ENCODE data around the gene IFNLR1.

GRCh38 chr1:24189528-24189927, 2.4 kb upstream of the IFNLR1 start:
- TF ChIP-seq CTCF (optimal IDR thresholded peaks at IDR 0.05 in 1 of 3, IDR thresholded peaks at IDR 0.05 in 1 of 3, conservative IDR thresholded peaks at IDR 0.05 in 1 of 3; ENCODE audit: extremely low read depth in 1 of 3, insufficient read depth in 2 of 3, low read length in 3 of 3) (no peak), EZH2 (IDR thresholded peaks at IDR 0.05; ENCODE audit: low read length) (no peak)
